Measurements from ENCODE around the gene PAQR5.
A peak's percentile ranks its signal among the peaks of the same experiment; 100 is the strongest.

PAQR5 gene

DNA sequence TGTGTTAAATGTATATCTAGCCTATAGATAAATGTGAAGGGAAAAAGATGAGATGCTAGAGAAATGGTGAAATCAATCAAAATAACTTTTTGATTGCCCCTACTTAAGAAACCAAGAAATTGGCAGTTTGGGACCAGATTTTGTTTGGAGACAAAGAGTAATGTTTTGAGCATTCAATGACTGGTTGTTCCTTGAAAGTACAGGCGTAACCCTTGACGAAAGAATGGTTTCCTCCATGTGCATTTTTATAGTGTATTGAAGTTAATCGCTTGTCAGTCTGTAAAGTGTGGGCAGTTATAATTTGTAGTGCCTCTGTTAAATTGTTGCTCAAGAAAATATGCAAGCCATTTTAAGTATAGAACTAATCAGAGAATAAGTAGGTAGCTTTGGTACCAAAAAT, 116.7 kb downstream of the PAQR5 start:
- H3K36me3 ChIP-seq (ENCODE audit: insufficient read depth, low read length): peaks cover 41% of the 10 kb centered on the region
- no peak overlapping the region for H3K27ac ChIP-seq
- no peaks in the 10 kb centered on the region for H3K9me3 ChIP-seq (ENCODE audit: low read depth, low read length)
- peak overlapping the region; percentile 89 for H3K4me3 ChIP-seq
- H3K9ac ChIP-seq (ENCODE audit: insufficient read length): peak overlapping the region; percentile 86
- TF ChIP-seq FOXP2 (optimal IDR thresholded peaks at IDR 0.05; ENCODE audit: control extremely low read depth, extremely low read length, insufficient read depth) (no peak), EZH2 (IDR thresholded peaks at IDR 0.05) (no peak), POLR2AphosphoS5 (IDR thresholded peaks at IDR 0.05; ENCODE audit: borderline replicate concordance, low read depth, low read length) (no peak)
- no peak for DNase-seq (ENCODE audit: low read depth, low spot score)

DNA sequence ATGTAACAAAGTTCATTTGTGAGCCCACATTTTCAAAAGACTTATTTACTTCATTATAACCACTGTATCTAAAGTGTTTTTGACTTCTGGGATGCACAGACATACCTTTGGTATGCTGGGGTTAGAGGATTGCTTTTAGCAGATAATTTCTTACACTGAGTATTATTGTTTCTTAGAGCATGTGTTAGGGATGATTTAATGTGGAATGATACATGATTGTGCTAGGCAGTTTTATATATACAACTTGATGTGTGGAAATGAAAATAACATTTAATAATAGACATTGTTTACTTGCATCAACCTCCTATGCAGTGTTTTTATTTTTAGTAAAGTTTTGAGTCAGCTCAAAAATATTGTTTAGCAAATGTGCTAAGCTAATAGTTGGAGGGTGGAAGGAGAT, 118.9 kb downstream of the PAQR5 start:
- Histone ChIP-seq H3K9me3 (ENCODE audit: low read depth, low read length) (no peaks in the 10 kb centered on the region), H3K36me3 (ENCODE audit: insufficient read depth, low read length) (peaks cover 63% of the 10 kb centered on the region), H3K27ac (no peak overlapping the region), H3K4me3 (no peak overlapping the region), H3K9ac (ENCODE audit: insufficient read length) (no peak overlapping the region)
- TF ChIP-seq FOXP2 (optimal IDR thresholded peaks at IDR 0.05; ENCODE audit: control extremely low read depth, extremely low read length, insufficient read depth) (no peak), POLR2AphosphoS5 (IDR thresholded peaks at IDR 0.05; ENCODE audit: borderline replicate concordance, low read depth, low read length) (no peak), EZH2 (IDR thresholded peaks at IDR 0.05) (no peak)
- DNase-seq (ENCODE audit: low read depth, low spot score): no peak

DNA sequence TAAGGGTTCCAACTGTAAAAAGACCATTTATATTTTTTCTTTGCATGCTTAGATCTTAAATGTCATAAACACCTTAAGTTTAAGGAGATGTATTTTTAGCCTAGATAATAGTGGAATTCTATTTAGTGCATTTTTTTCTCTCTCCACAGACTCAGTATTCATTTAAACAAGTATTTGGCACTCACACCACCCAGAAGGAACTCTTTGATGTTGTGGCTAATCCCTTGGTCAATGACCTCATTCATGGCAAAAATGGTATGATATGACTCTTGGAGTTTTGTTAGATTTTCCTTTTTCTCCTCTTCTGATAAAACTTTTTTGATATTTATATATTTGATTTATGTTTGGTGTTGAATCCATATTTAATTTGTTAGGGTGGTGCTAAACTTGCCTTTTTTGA, 122.8 kb downstream of the PAQR5 start:
- Histone ChIP-seq H3K4me3 (no peak overlapping the region), H3K9ac (ENCODE audit: insufficient read length) (no peak overlapping the region), H3K36me3 (ENCODE audit: insufficient read depth, low read length) (peaks cover 95% of the 10 kb centered on the region), H3K27ac (peak overlapping the region; percentile 76), H3K9me3 (ENCODE audit: low read depth, low read length) (no peaks in the 10 kb centered on the region)
- DNase-seq (ENCODE audit: low read depth, low spot score): no peak
- TF ChIP-seq POLR2AphosphoS5 (IDR thresholded peaks at IDR 0.05; ENCODE audit: borderline replicate concordance, low read depth, low read length) (no peak), EZH2 (IDR thresholded peaks at IDR 0.05) (no peak), FOXP2 (optimal IDR thresholded peaks at IDR 0.05; ENCODE audit: control extremely low read depth, extremely low read length, insufficient read depth) (no peak)

DNA sequence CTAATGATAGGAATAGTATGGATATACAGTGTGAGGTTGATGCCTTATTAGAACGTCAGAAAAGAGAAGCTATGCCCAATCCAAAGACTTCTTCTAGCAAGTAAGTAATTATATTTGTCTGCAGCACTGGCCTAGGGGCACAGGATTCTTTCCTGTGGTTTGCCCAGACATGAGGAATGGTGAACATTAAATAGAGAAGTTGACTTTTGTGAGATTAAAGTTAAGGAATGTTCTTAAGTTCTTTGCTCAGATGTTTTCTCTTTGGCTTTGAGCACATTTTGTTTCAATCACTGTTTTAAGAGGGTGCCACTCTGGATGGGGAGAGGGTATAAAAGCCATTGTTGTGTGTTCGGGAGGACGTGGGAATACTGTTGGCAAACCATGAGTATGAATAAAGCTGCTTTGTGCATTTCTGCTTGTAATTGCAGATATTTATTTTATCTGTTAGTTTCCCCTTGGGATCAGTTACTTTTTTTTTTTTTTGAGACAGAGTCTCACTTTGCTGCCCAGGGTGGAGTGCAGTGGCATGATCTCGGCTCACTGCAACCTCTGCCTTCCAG, 123.7 kb downstream of the PAQR5 start:
- H3K4me3 ChIP-seq: no peak overlapping the region
- peak; percentile 53 for DNase-seq (ENCODE audit: low read depth, low spot score)
- H3K9ac ChIP-seq (ENCODE audit: insufficient read length): no peak overlapping the region
- TF ChIP-seq EZH2 (IDR thresholded peaks at IDR 0.05) (no peak), POLR2AphosphoS5 (IDR thresholded peaks at IDR 0.05; ENCODE audit: borderline replicate concordance, low read depth, low read length) (no peak), FOXP2 (optimal IDR thresholded peaks at IDR 0.05; ENCODE audit: control extremely low read depth, extremely low read length, insufficient read depth) (no peak)
- H3K36me3 ChIP-seq (ENCODE audit: insufficient read depth, low read length): peaks cover 99% of the 10 kb centered on the region
- H3K27ac ChIP-seq: peak overlapping the region; percentile 76
- H3K9me3 ChIP-seq (ENCODE audit: low read depth, low read length): no peaks in the 10 kb centered on the region

DNA sequence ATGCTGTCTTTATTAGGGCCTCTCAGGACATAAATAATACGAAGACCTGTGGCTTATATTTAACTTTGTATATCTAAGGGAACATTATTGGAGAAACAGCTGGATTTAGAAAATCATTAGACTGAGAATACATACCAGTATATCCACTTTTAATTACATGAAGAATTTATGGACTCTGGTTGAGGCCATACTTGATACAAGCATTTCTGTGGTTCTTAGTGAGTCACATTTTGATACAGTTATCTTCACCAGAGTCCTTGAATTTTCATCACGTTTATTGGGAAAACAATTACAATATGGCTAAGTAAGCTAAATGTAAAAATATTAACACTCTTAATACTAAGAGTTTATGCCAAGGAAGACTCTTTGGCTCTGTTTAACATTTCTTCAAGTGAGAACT, 125.3 kb downstream of the PAQR5 start:
- H3K4me3 ChIP-seq: no peak overlapping the region
- H3K36me3 ChIP-seq (ENCODE audit: insufficient read depth, low read length): peaks cover 94% of the 10 kb centered on the region
- no peak for TF ChIP-seq EZH2 (IDR thresholded peaks at IDR 0.05)
- TF ChIP-seq POLR2AphosphoS5 (IDR thresholded peaks at IDR 0.05; ENCODE audit: borderline replicate concordance, low read depth, low read length): no peak
- no peak for TF ChIP-seq FOXP2 (optimal IDR thresholded peaks at IDR 0.05; ENCODE audit: control extremely low read depth, extremely low read length, insufficient read depth)
- DNase-seq (ENCODE audit: low read depth, low spot score): no peak
- no peaks in the 10 kb centered on the region for H3K9me3 ChIP-seq (ENCODE audit: low read depth, low read length)
- no peak overlapping the region for H3K27ac ChIP-seq
- no peak overlapping the region for H3K9ac ChIP-seq (ENCODE audit: insufficient read length)

DNA sequence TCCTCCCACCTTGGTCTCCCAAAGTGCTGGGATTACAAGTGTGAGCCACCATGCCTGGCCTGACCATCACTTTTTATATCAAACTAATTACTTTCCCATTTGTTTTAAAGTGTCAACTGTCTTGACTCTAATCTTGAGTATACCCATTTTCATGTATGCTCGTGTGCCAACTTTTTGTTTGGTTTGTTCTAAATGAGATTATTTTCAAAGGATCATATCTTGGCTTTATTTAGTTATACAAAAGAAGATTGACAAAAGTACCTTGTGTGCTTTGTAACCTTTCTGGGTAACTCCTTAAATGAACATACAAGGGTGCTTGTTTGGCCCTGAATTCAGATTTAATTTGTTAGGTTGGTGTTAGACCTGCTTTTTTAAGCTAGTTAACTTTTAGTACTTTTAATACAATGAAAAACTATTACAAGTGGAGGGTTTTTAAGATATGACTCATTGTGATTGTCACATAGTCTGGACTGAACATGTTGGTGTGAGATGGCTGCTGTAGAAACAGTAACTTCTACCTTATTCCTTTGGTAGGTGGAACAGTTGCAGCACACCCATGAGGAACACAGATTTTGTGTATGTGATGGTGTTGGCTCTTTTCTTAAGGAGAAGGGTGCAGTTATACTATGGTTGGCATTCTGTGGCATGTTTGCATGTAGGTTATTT, 126.2 kb downstream of the PAQR5 start:
- Histone ChIP-seq H3K4me3 (no peak overlapping the region), H3K27ac (no peak overlapping the region), H3K9me3 (ENCODE audit: low read depth, low read length) (no peaks in the 10 kb centered on the region), H3K36me3 (ENCODE audit: insufficient read depth, low read length) (peaks cover 94% of the 10 kb centered on the region), H3K9ac (ENCODE audit: insufficient read length) (no peak overlapping the region)
- DNase-seq (ENCODE audit: low read depth, low spot score): no peak
- TF ChIP-seq EZH2 (IDR thresholded peaks at IDR 0.05) (no peak), FOXP2 (optimal IDR thresholded peaks at IDR 0.05; ENCODE audit: control extremely low read depth, extremely low read length, insufficient read depth) (no peak), POLR2AphosphoS5 (IDR thresholded peaks at IDR 0.05; ENCODE audit: borderline replicate concordance, low read depth, low read length) (no peak)

DNA sequence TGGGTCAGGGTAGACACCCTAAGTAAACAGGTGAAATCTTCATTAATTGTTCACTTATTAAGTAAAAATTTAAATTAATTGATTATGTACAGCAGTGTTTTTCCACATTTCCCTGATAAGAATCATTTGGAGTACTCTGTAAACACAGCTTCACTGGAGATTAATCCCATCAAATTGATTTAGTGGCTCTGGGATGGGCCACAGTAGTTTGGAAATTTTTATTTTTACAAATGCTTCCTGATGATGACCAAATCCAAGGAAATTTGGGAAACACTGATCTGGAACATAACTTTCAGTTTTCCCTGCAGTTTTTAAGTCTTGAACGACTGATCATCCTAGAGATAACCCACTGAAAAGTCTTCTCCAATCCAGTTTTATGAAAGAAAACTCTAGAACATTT, 135.1 kb downstream of the PAQR5 start:
- no peak for TF ChIP-seq POLR2AphosphoS5 (IDR thresholded peaks at IDR 0.05; ENCODE audit: borderline replicate concordance, low read depth, low read length)
- TF ChIP-seq EZH2 (IDR thresholded peaks at IDR 0.05): no peak
- TF ChIP-seq FOXP2 (optimal IDR thresholded peaks at IDR 0.05; ENCODE audit: control extremely low read depth, extremely low read length, insufficient read depth): no peak
- H3K36me3 ChIP-seq (ENCODE audit: insufficient read depth, low read length): peaks cover 96% of the 10 kb centered on the region
- DNase-seq (ENCODE audit: low read depth, low spot score): no peak
- no peak overlapping the region for H3K4me3 ChIP-seq
- H3K9me3 ChIP-seq (ENCODE audit: low read depth, low read length): no peaks in the 10 kb centered on the region
- H3K27ac ChIP-seq: no peak overlapping the region
- H3K9ac ChIP-seq (ENCODE audit: insufficient read length): no peak overlapping the region

DNA sequence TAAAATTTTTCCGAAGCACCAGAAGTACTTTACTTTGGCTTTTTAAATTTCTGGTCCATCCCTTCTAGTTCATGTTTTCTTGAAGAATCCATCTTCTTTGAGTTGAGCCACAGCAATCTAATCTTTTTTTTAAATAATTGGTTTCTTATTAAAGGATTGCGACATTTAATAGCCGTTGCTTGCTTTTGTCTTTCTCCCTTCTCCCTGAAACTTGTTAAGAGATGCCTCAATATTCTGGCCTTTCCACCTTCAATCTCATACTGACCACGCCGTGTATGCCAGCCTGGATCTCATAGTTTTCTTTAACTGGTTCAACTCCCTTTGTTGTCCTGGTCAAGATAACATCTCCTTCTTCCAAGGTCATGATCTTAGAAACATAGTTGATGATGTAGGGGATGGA, 135.5 kb downstream of the PAQR5 start:
- Histone ChIP-seq H3K4me3 (no peak overlapping the region), H3K27ac (no peak overlapping the region), H3K9me3 (ENCODE audit: low read depth, low read length) (no peaks in the 10 kb centered on the region), H3K36me3 (ENCODE audit: insufficient read depth, low read length) (peaks cover 96% of the 10 kb centered on the region), H3K9ac (ENCODE audit: insufficient read length) (no peak overlapping the region)
- DNase-seq (ENCODE audit: low read depth, low spot score): no peak
- no peak for TF ChIP-seq EZH2 (IDR thresholded peaks at IDR 0.05)
- TF ChIP-seq FOXP2 (optimal IDR thresholded peaks at IDR 0.05; ENCODE audit: control extremely low read depth, extremely low read length, insufficient read depth): no peak
- TF ChIP-seq POLR2AphosphoS5 (IDR thresholded peaks at IDR 0.05; ENCODE audit: borderline replicate concordance, low read depth, low read length): no peak

Data from SK-N-MC (cell line).